IPS DF 19.7 (cell line): ENCODE results near the gene RBM15.

ENCODE experiments used
- DNase-seq: peaks from one replicate; pipeline ENCODE4 v3.0.0-alpha.2; 2013; ENCODE audit warnings: low read depth, low spot score

Gene RBM15

GRCh38 chr1:110319332-110320167 is 19.6 kb upstream of the RBM15 start:
- DNase-seq = no peak

GRCh38 chr1:110320168-110320518 is 19.0 kb upstream of the RBM15 start:
- DNase-seq = no peak

GRCh38 chr1:110321045-110321444 is 18.1 kb upstream of the RBM15 start:
- no peak for DNase-seq

GRCh38 chr1:110321846-110322245 is 17.3 kb upstream of the RBM15 start:
- no peak for DNase-seq

GRCh38 chr1:110324667-110325066 is 14.5 kb upstream of the RBM15 start:
- no peak for DNase-seq

GRCh38 chr1:110326826-110327225 is 12.4 kb upstream of the RBM15 start:
- DNase-seq = no peak

GRCh38 chr1:110328274-110328673 is 10.9 kb upstream of the RBM15 start:
- no peak for DNase-seq

GRCh38 chr1:110328700-110329099 is 10.5 kb upstream of the RBM15 start:
- no peak for DNase-seq

GRCh38 chr1:110335265-110335664 is 3.9 kb upstream of the RBM15 start:
- DNase-seq = no peak

GRCh38 chr1:110336300-110337039 is 2.7 kb upstream of the RBM15 start:
- DNase-seq = no peak

GRCh38 chr1:110337704-110338308 is 1.4 kb upstream of the RBM15 start:
- DNase-seq = no peak

- peak; percentile 42 for DNase-seq
Measured at GRCh38 chr1:110338309-110338885, 780 bp upstream of the RBM15 start.

GRCh38 chr1:110339407-110340206 is 430 bp downstream of the RBM15 start:
- DNase-seq = no peak

- DNase-seq = no peak
Measured at GRCh38 chr1:110340207-110340468, 961 bp downstream of the RBM15 start.

- no peak for DNase-seq
Measured at GRCh38 chr1:110341146-110341871, 2.1 kb downstream of the RBM15 start.

GRCh38 chr1:110341872-110342331 is 2.7 kb downstream of the RBM15 start:
- no peak for DNase-seq

- DNase-seq = no peak
Measured at GRCh38 chr1:110343249-110343648, 4.1 kb downstream of the RBM15 start.

- DNase-seq = no peak
Measured at GRCh38 chr1:110344152-110344551, 5.0 kb downstream of the RBM15 start.

GRCh38 chr1:110345480-110345879 is 6.3 kb downstream of the RBM15 start:
- DNase-seq = no peak

GRCh38 chr1:110346690-110347089 is 7.5 kb downstream of the RBM15 start:
- DNase-seq = no peak
